Measurements from ENCODE around the gene RSU1. TPM values are rescaled to one million over a fixed set of nuclear protein-coding genes. Genes with fewer than 3 reads are reported as not detected.
A peak's percentile ranks its signal among the peaks of the same experiment; 100 is the strongest.
"Not testable (repeated sequence)": the region's sequence is repeated elsewhere in the genome, so short reads cannot be mapped to it uniquely, and the experiment has no call there.

The RSU1 gene
- total RNA-seq, 1 donor: 94.1 TPM

DNA sequence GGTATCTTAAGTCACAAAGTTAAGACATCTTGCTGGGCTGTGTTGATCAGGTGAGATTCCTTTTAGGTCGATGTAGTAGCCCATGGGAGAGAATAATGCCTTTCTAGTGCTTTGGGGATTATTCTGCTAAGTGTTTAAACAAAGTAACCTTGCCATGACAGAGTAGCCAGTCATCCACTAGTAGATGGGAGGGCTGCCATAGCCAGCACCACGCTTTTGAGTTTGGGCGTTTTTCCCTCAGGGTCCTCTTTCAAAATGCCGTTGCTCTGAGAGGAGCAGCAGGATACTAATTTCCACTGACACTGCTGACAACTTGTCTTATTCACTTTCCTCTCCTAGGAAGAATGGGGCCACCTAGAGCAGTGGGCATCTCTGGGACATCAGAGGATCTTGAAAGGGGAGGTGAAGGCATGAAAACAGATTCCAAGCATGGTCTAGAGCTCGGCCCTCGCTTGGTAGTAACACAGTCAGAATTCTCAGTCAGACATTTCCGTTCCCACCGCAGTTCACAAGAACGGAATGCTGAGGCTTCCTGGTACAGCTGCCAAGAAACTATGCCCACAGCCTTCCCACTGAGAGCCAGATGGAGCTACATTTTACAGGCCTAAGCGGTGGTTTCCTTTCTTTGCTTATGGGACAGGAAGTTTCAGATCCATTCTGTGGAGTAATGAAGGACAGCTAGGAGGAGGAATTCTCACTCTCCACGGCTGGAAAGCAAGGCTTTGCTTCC is 15.3 kb upstream of the RSU1 start:
- Histone ChIP-seq H3K36me3 (ENCODE audit: insufficient read depth, low read length) (no peaks in the 10 kb centered on the region), H3K4me1 (ENCODE audit: insufficient read depth, low read length) (peaks cover 31% of the 10 kb centered on the region), H4K20me1 (ENCODE audit: insufficient read depth, low read length) (no peaks in the 10 kb centered on the region), H3K79me2 (ENCODE audit: insufficient read depth, low read length) (no peaks in the 10 kb centered on the region), H2AFZ (ENCODE audit: low read length) (peak overlapping the region; percentile 95), H3K9me3 (ENCODE audit: low read depth, low read length) (no peaks in the 10 kb centered on the region), H3K27me3 (ENCODE audit: insufficient read depth, low read length) (no peaks in the 10 kb centered on the region), H3K27ac (ENCODE audit: low read depth, low read length) (peak overlapping the region; percentile 95), H3K4me3 (ENCODE audit: insufficient read depth, low read length) (peak overlapping the region; percentile 51), H3K4me2 (ENCODE audit: insufficient read depth, low read length) (peak overlapping the region; percentile 83)
- peak; percentile 92 for DNase-seq (ENCODE audit: insufficient read length, low spot score, missing footprints)
- TF ChIP-seq, protein P1, sequence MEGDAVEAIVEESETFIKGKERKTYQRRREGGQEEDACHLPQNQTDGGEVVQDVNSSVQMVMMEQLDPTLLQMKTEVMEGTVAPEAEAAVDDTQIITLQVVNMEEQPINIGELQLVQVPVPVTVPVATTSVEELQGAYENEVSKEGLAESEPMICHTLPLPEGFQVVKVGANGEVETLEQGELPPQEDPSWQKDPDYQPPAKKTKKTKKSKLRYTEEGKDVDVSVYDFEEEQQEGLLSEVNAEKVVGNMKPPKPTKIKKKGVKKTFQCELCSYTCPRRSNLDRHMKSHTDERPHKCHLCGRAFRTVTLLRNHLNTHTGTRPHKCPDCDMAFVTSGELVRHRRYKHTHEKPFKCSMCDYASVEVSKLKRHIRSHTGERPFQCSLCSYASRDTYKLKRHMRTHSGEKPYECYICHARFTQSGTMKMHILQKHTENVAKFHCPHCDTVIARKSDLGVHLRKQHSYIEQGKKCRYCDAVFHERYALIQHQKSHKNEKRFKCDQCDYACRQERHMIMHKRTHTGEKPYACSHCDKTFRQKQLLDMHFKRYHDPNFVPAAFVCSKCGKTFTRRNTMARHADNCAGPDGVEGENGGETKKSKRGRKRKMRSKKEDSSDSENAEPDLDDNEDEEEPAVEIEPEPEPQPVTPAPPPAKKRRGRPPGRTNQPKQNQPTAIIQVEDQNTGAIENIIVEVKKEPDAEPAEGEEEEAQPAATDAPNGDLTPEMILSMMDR (IDR thresholded peaks at IDR 0.05; ENCODE audit: extremely low read depth, low read depth, low read length): no peak

DNA sequence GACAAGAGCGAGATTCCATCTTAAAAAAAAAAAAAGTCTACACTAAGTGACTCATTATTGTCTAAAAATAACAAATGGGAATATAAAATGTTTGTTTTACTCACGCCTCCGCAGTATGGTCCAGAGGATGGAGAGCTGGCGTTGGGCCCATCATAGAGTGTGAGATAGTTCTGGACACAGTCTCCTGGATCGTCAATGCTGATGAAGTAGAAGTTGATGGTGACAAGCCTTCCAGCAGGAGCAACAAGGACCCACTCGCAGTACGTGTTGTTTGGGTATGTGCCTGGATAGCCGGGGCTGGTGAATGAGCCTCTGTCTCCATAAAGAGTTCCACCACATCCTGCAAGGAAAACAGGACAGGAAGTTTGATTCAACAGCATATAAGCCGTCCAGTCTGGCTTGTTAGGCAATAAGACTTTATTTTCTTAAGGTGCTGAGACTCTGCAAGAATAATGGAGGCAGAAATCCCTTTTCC is 11.5 kb upstream of the RSU1 start:
- Histone ChIP-seq H3K4me1 (ENCODE audit: insufficient read depth, low read length) (peaks cover 31% of the 10 kb centered on the region), H3K36me3 (ENCODE audit: insufficient read depth, low read length) (no peaks in the 10 kb centered on the region), H3K9me3 (ENCODE audit: low read depth, low read length) (no peaks in the 10 kb centered on the region), H3K4me2 (ENCODE audit: insufficient read depth, low read length) (peak overlapping the region; percentile 72), H3K79me2 (ENCODE audit: insufficient read depth, low read length) (no peaks in the 10 kb centered on the region), H2AFZ (ENCODE audit: low read length) (peak overlapping the region; percentile 11), H3K27ac (ENCODE audit: low read depth, low read length) (peak overlapping the region; percentile 74), H3K4me3 (ENCODE audit: insufficient read depth, low read length) (peak overlapping the region; percentile 44), H3K27me3 (ENCODE audit: insufficient read depth, low read length) (no peaks in the 10 kb centered on the region), H4K20me1 (ENCODE audit: insufficient read depth, low read length) (no peaks in the 10 kb centered on the region)
- no peak for DNase-seq (ENCODE audit: insufficient read length, low spot score, missing footprints)
- TF ChIP-seq, protein P1 (IDR thresholded peaks at IDR 0.05; ENCODE audit: extremely low read depth, low read depth, low read length): no peak

DNA sequence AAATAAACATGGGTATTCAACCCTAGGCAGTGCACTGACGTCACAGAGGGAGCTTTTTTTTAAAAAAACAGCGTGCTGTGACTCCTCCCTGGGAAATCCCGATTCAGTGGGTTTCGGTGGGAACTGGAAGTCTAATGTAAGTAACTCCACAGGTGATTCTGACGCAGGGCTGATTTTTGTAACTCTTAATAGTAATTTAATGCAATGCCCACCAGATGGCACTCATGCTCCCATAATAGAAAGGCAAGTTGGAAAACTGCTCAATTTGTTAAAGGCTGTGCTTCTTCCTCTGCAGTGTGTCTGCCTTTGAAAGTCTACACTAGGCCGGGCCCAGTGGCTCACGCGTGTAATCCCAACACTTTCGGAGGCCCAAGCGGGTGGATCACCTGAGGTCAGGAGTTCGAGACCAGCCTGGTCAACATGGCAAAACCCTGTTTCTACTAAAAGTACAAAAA is 10.9 kb upstream of the RSU1 start:
- TF ChIP-seq, protein P1 (IDR thresholded peaks at IDR 0.05; ENCODE audit: extremely low read depth, low read depth, low read length): peak; percentile 58
- no peak overlapping the region for H2AFZ ChIP-seq (ENCODE audit: low read length)
- peaks cover 28% of the 10 kb centered on the region for H3K4me1 ChIP-seq (ENCODE audit: insufficient read depth, low read length)
- peak overlapping the region; percentile 74 for H3K27ac ChIP-seq (ENCODE audit: low read depth, low read length)
- H3K36me3 ChIP-seq (ENCODE audit: insufficient read depth, low read length): no peaks in the 10 kb centered on the region
- peak overlapping the region; percentile 44 for H3K4me3 ChIP-seq (ENCODE audit: insufficient read depth, low read length)
- H4K20me1 ChIP-seq (ENCODE audit: insufficient read depth, low read length): no peaks in the 10 kb centered on the region
- H3K79me2 ChIP-seq (ENCODE audit: insufficient read depth, low read length): no peaks in the 10 kb centered on the region
- DNase-seq (ENCODE audit: insufficient read length, low spot score, missing footprints): no peak
- peak overlapping the region; percentile 72 for H3K4me2 ChIP-seq (ENCODE audit: insufficient read depth, low read length)
- H3K27me3 ChIP-seq (ENCODE audit: insufficient read depth, low read length): no peaks in the 10 kb centered on the region
- no peaks in the 10 kb centered on the region for H3K9me3 ChIP-seq (ENCODE audit: low read depth, low read length)

DNA sequence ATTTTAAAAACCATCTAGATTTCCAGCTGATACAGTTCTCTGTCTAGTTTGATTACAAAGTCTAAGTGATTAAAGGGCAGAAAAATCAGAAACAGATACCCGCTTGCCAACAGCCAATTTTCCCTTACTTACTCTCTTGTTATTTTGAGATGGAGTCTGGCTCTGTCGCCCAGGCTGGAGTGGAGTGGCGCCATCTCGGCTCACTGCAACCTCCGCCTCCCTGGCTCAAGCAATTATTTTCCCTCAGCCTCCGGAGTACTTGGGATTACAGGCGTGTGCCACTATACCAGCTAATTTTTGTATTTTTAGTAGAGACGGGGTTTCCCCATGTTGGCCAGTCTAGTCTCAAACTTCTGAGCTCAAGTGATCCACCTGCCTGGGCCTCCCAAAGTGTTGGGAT is 10.2 kb upstream of the RSU1 start:
- not testable (repeated sequence) for H3K27ac ChIP-seq (ENCODE audit: low read depth, low read length); H4K20me1 ChIP-seq (ENCODE audit: insufficient read depth, low read length); H3K36me3 ChIP-seq (ENCODE audit: insufficient read depth, low read length); H3K9me3 ChIP-seq (ENCODE audit: low read depth, low read length); H3K79me2 ChIP-seq (ENCODE audit: insufficient read depth, low read length); H3K27me3 ChIP-seq (ENCODE audit: insufficient read depth, low read length); H3K4me3 ChIP-seq (ENCODE audit: insufficient read depth, low read length); DNase-seq (ENCODE audit: insufficient read length, low spot score, missing footprints)
- Histone ChIP-seq H2AFZ (ENCODE audit: low read length) (peak overlapping the region; percentile 35), H3K4me1 (ENCODE audit: insufficient read depth, low read length) (peaks cover 21% of the 10 kb centered on the region), H3K4me2 (ENCODE audit: insufficient read depth, low read length) (peak overlapping the region; percentile 72)
